HEK293T (cell line): ENCODE results near the gene MRM2.

Source experiments
- CTCF ChIA-PET: fragments of 350-600 bp; formaldehyde crosslinking; extraction: SDS; loops from one replicate; lab custom pipeline; 2021; ENCODE audit warnings: antibody characterized with exemption, inconsistent platforms; lab: Yijun Ruan, JAX
- POLR2A ChIA-PET: fragments of 350-600 bp; formaldehyde crosslinking; extraction: SDS; loops from one replicate; lab custom pipeline; 2020; ENCODE audit warnings: antibody characterized with exemption, inconsistent platforms; lab: Yijun Ruan, JAX
- DNase-seq: peaks from one replicate; pipeline ENCODE4 v3.0.0; 2012; ENCODE audit warnings: mixed read lengths; ENCODE audit errors: extremely low spot score
- ARNT ChIP-seq: fragments of 450-650 bp; IDR thresholded peaks from 2 replicates; pipeline ENCODE4 v1.6.1; 2017; ENCODE audit warnings: mild to moderate bottlenecking
- BHLHE40 ChIP-seq: fragments of 450-650 bp; IDR thresholded peaks from 2 replicates; pipeline ENCODE4 v1.6.1; 2016; ENCODE audit warnings: mild to moderate bottlenecking, moderate library complexity, borderline replicate concordance
- CTBP1 ChIP-seq: fragments of 450-650 bp; IDR thresholded peaks from 2 replicates; pipeline ENCODE4 v1.6.1; 2016; ENCODE audit warnings: borderline replicate concordance
- ELF4 ChIP-seq: fragments of 450-650 bp; IDR thresholded peaks from 2 replicates; pipeline ENCODE4 v1.6.1; 2017; ENCODE audit warnings: antibody characterized with exemption
- FOXA1 ChIP-seq: fragments of 450-650 bp; IDR thresholded peaks from 2 replicates; pipeline ENCODE4 v1.6.1; 2016; ENCODE audit warnings: mild to moderate bottlenecking
- FOXK2 ChIP-seq: fragments of 450-650 bp; IDR thresholded peaks from 2 replicates; pipeline ENCODE4 v1.6.1; 2016; ENCODE audit warnings: mild to moderate bottlenecking
- FOXM1 ChIP-seq: fragments of 450-650 bp; IDR thresholded peaks from 2 replicates; pipeline ENCODE4 v1.6.1; 2017; ENCODE audit warnings: mild to moderate bottlenecking, borderline replicate concordance
- HDGF ChIP-seq: fragments of 450-650 bp; IDR thresholded peaks from 2 replicates; pipeline ENCODE4 v1.6.1; 2017; ENCODE audit warnings: antibody characterized with exemption, borderline replicate concordance
- L3MBTL2 ChIP-seq: fragments of 450-650 bp; conservative IDR thresholded peaks from 2 replicates; pipeline ENCODE4 v1.6.1; 2016; ENCODE audit warnings: mild to moderate bottlenecking
- LEF1 ChIP-seq: fragments of 450-650 bp; IDR thresholded peaks from 2 replicates; pipeline ENCODE4 v1.6.1; 2017; ENCODE audit warnings: mild to moderate bottlenecking, borderline replicate concordance
- NFRKB ChIP-seq: fragments of 450-650 bp; IDR thresholded peaks from 2 replicates; pipeline ENCODE4 v1.6.1; 2016; ENCODE audit warnings: mild to moderate bottlenecking, moderate library complexity
- SP1 ChIP-seq: fragments of 450-650 bp; IDR thresholded peaks from 2 replicates; pipeline ENCODE4 v1.6.1; 2017
- SUZ12 ChIP-seq: fragments of 450-650 bp; IDR thresholded peaks from 2 replicates; pipeline ENCODE4 v1.6.1; 2016; ENCODE audit warnings: mild to moderate bottlenecking
- TARDBP ChIP-seq: fragments of 450-650 bp; IDR thresholded peaks from 2 replicates; pipeline ENCODE4 v1.6.1; 2016
- ZNF384 ChIP-seq: fragments of 450-650 bp; IDR thresholded peaks from 2 replicates; pipeline ENCODE4 v1.6.1; 2016
- TF ChIP-seq, protein P1 (sequence below): fragments of 450-650 bp; IDR thresholded peaks from 2 replicates; pipeline ENCODE4 v1.6.1; 2016

Gene MRM2

DNA sequence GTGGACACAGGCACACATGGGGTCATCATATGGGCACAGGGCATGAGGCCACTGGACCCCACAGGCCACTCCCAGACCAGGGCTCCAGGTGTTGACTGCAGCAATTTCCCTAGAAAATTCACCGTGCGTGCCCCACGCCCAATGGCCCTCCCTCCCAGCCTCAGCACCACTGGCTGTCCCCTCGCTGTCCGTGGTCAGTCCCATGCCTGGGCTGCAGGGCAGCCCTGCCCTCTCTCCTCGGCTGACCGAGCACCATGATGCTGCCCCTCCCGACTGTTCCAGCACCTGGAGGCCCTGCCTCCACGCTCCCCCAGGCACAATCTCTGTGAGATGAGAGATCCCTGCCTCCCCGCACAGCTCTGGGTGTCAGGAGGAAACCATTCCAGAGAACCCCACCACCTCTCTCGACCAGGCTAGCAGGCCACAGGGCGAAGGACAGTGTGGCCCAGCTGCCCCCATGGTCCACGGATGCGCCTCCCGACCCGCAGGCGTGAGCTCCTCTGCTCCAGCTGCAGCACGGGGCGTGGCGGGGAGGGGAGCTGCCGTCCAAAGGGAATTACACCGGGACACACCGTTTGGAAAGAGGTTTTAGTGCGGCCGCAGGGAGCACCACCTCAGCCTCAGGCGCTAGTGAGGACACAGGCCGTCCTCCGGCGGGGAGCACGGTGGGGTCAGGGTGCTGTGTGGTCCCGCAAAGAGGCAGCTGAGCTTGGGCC lies 12.6 kb upstream of the MRM2 start:
- ChIA-PET POLR2A (interaction anchor here (0.8 to 1.3 kb wide), 2 partner anchors 13 kb away, joined by 3 to 4 read pairs; partner anchors contain the start of genes MRM2 and NUDT1), CTCF (no interaction called here)
- TF ChIP-seq ARNT: no peak
- TF ChIP-seq TARDBP: no peak
- TF ChIP-seq ZNF384: no peak
- no peak for TF ChIP-seq FOXM1
- DNase-seq: no peak

DNA sequence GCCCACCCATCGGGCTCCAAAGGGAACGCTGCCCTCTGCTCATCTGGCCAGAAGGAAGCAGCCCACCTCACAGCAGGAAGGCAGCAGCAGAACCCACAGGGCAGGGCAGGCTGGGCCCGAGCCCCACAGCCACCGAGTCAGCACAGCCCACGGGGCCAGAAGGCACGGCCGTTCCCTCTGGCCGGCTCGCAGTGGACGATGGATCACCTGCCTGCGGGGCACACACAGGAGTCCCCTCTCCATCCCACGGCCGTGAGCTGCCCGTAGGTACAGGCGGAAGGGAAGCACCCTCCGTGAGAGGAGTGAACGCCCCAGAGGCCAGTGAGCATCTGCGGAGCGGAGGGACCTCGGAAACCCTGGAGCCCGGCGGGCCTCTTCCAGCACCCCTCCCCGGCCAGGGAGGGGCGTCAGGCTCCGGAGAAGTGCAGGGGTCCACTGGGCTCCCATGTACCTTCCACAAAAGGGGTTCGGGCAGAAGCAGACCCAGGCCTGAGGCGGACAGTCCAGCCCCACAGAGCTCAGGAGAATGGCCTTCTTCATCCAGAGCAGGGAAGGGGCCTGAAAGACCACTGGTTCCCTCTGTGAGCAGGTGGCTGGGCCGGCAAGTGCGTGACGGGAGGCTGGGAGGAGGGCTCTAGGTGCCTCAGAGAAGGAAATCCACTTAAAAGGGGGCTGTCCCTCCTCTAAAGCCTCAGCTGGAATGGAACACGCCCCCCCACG lies 11.7 kb upstream of the MRM2 start:
- TF ChIP-seq, protein P1, sequence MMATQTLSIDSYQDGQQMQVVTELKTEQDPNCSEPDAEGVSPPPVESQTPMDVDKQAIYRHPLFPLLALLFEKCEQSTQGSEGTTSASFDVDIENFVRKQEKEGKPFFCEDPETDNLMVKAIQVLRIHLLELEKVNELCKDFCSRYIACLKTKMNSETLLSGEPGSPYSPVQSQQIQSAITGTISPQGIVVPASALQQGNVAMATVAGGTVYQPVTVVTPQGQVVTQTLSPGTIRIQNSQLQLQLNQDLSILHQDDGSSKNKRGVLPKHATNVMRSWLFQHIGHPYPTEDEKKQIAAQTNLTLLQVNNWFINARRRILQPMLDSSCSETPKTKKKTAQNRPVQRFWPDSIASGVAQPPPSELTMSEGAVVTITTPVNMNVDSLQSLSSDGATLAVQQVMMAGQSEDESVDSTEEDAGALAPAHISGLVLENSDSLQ: no peak
- TF ChIP-seq CTBP1: no peak
- TF ChIP-seq SP1: no peak
- POLR2A ChIA-PET: interaction anchor here (1.3 kb wide), 1 partner anchor 12 kb away, joined by 3 read pairs; the partner anchor contains the start of genes MRM2 and NUDT1
- CTCF ChIA-PET: no interaction called here
- DNase-seq: no peak

DNA sequence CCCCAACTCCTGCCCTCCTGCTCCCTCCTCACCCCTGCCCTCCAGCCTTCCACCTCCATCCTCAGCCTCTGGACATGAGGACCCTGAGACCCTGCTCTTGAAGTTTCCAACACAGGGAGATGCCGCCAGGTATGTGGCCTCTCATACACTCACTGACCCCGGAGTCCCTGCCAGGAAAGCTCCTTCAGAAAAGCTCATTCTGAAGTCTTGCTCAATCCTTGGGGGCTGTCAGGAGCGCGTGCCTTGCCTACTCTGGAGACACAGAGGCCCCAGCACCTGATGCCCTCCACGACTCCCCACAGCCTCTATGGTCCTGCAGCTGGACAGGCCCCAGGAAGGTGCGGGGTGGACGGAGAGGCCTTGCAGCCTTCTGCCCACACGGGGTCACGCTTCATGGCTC lies 11.0 kb upstream of the MRM2 start:
- CTCF ChIA-PET: no interaction called here
- POLR2A ChIA-PET: interaction anchor here (1.3 kb wide), 1 partner anchor 11 kb away, joined by 3 read pairs; the partner anchor contains the start of genes MRM2 and NUDT1
- TF ChIP-seq CTBP1 (no peak), FOXM1 (no peak), L3MBTL2 (no peak), BHLHE40 (no peak), HDGF (no peak), TARDBP (no peak), ELF4 (no peak), FOXK2 (no peak), NFRKB (no peak), FOXA1 (no peak)
- TF ChIP-seq, protein P1: no peak
- no peak for DNase-seq

DNA sequence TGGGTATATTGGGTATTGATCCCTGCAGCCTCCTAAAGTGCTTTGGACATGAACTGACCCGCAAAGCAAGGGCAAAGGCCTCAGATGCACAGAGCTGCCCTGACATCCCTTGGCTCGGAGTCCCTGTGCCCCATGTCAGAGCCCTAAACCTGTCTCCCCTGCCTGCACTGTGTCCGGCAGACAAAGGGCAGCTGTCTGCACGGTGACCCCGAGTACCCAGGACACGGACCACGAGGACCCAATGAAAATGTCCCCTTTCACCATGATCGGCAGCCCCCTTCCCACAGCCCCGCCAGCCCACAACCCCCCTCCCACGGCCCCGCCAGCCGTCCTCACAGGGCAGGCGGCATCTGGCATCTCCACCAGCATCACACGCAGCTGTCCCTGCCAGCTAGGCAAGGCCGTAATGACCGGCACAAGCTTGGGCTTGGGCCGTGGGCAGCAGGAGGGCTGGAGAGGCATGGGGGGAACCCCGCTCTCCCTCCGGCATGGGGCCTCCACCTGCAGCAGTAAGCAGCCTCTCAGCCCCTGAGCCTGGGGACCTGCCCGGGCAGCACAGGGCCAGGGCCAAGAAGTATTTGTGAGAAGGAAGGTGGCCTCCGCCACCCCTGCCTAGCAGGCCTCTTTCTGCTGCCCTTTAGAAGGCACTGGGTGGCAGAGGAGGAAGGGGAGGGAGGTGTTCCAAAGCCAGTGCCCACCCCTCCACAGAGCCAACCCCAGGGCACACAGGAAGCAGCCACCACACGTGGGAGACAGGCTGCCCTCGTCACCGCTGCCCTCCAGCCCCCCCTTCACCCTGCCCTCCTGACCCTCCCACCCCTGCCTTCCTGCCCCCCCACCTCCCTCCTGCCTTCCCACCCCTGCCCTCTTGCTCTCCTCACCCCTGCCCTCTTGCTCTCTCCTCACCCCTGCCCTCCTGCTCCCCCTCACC lies 10.1 kb upstream of the MRM2 start:
- DNase-seq: no peak
- POLR2A ChIA-PET: no interaction called here
- TF ChIP-seq SUZ12: no peak
- TF ChIP-seq ARNT: no peak
- TF ChIP-seq BHLHE40: no peak
- no peak for TF ChIP-seq ELF4
- TF ChIP-seq, protein P1: no peak
- no peak for TF ChIP-seq L3MBTL2
- TF ChIP-seq CTBP1: no peak
- TF ChIP-seq TARDBP: no peak
- CTCF ChIA-PET: no interaction called here

DNA sequence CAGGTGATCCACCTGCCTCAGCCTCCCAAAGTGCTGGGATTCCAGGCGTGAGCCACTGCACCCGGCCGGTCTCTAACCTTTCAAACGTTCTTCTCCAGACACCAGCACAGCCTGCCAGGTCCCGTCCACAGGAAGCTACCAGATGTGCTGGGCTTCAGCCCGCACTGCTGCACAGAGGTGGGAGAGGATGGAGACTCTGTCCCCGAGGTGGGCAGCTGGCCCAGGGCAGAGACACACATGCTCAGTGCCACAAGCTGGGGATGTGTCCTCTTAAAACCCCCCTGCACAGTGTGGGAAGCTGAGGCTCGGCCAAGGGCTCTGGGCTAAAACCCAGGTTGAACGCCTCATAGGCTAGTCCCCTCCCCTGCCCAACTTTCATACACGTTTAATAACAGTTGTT lies 9.4 kb upstream of the MRM2 start:
- no peak for DNase-seq
- POLR2A ChIA-PET: no interaction called here
- TF ChIP-seq ELF4 (no peak), BHLHE40 (no peak), FOXK2 (no peak), SUZ12 (no peak), FOXM1 (no peak), L3MBTL2 (no peak), ARNT (no peak), CTBP1 (no peak), LEF1 (no peak), HDGF (no peak), TARDBP (no peak), FOXA1 (no peak), ZNF384 (no peak), NFRKB (no peak), SP1 (no peak)
- TF ChIP-seq, protein P1: no peak

More for the DNA sequence above, 9.4 kb upstream of the MRM2 start:
- CTCF ChIA-PET: no interaction called here
